Measurements from ENCODE around the gene ZBTB48. TPM values are rescaled to one million over a fixed set of nuclear protein-coding genes. Genes with fewer than 3 reads are reported as not detected.

Gene ZBTB48
- total and polyA plus RNA-seq, 8 donors = 22.6 to 139 (median 47.3) TPM

DNA sequence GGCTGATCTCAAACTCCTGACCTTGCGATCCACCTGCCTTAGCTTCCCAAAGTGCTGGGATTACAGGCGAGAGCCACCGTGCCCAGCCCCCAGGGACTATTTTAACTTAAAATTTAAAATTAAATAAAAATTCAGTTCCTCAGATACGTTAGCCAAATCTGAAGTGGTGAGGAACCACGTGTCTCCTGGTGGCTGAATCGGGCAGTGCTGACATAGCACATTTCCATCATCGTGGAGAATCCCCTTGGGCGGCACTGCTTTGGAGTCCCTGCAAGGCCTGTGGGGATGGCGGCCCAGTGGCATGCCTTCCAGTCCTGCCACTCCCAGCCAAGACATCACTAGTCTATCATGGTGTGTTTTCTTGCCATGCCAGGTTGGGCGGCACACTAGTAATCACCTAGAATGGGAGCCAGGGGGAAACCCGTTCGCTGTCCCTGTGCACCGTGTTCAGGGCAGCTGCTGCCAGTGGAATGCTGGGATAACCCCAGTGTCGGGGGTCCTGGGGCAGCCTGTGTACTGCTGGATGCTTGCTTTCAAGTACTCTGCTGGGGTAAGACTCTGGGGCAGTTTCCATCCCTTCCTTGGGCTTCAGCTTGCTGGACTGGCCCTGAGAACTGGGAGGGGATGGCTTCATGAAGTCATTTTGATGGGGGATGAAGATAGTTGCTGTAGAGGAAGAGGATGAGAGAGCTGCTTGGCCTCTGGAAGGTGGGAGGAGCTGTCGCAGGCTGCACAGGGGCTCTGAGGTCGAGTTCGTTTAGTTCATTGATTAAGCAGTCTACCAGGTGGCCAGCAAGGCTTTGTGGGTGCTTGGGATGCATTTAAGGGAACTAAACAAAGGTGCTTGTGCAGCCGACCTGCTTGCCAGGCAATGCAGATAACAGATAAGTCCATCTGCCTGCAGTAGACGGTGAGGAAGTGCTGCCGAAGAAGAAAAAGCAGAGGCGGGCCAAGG lies 4.6 kb downstream of the ZBTB48 start:
- H3K27ac ChIP-seq = no peak overlapping the region
- H3K36me3 ChIP-seq = peaks cover 12 to 37% (median 32%) of the 10 kb centered on the region in 4 donors

DNA sequence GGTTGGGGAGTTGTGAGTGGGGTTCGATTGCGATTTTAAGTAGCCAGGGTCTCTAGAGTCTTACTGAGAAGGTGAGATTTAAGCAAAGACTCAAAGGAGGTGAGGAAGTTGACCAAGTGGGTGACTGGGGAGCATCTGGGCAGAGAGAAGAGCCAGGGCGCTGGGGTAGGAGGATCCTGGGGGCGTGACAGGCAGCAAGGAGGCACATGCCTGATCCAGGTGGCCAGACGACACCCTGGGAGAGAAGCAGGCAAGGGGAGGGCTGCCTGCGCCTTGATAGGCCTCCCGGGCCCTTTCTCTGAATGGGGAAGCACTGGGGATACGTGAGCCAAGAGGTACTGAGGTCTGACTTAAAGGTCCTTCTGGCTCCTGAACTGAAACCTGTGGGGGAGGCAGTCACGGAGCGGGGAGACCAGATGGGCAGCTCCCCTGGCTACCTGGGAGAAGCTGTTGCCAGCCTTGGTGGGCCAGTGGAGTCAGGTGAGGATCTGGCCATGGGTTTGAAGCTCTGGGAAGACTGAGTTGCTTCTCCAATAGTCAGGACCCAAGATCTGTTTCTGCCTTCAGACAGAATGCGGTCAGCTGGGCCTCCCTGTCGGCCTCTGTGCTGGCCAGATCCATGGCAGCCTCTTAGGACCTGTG lies 5.4 kb downstream of the ZBTB48 start:
- peaks cover 19 to 45% (median 40%) of the 10 kb centered on the region in 4 donors for H3K36me3 ChIP-seq
- DNase-seq = no peak
- peaks cover 43 to 89% (median 73%) of the 10 kb centered on the region in 4 donors for H3K4me1 ChIP-seq
- WGBS, 5 donors = 69 to 86% (median 80%) methylated on average over 11 to 12 of the region's 12 CpGs
- intact Hi-C loops (cut with DNase I; ENCODE audit: low total_unique reads) = no loop called here
- TF ChIP-seq, protein P1, sequence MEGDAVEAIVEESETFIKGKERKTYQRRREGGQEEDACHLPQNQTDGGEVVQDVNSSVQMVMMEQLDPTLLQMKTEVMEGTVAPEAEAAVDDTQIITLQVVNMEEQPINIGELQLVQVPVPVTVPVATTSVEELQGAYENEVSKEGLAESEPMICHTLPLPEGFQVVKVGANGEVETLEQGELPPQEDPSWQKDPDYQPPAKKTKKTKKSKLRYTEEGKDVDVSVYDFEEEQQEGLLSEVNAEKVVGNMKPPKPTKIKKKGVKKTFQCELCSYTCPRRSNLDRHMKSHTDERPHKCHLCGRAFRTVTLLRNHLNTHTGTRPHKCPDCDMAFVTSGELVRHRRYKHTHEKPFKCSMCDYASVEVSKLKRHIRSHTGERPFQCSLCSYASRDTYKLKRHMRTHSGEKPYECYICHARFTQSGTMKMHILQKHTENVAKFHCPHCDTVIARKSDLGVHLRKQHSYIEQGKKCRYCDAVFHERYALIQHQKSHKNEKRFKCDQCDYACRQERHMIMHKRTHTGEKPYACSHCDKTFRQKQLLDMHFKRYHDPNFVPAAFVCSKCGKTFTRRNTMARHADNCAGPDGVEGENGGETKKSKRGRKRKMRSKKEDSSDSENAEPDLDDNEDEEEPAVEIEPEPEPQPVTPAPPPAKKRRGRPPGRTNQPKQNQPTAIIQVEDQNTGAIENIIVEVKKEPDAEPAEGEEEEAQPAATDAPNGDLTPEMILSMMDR (IDR thresholded peaks at IDR 0.05) = peak in 1 of 7 experiments; percentile 5
- TF ChIP-seq EP300 (IDR thresholded peaks at IDR 0.05) = no peak
- H3K27ac ChIP-seq = peak overlapping the region in 1 of 5 donors; percentile 25
- H3K9me3 ChIP-seq = no peaks in the 10 kb centered on the region
- no peaks in the 10 kb centered on the region for H3K27me3 ChIP-seq
- H3K4me3 ChIP-seq = no peak overlapping the region

More for the DNA sequence above, 4.6 kb downstream of the ZBTB48 start:
- H3K4me3 ChIP-seq = no peak overlapping the region
- WGBS, 5 donors = 71 to 78% (median 76%) methylated on average over 20 to 21 of the region's 21 CpGs
- no peaks in the 10 kb centered on the region for H3K27me3 ChIP-seq
- no peaks in the 10 kb centered on the region for H3K9me3 ChIP-seq
- TF ChIP-seq EP300 (IDR thresholded peaks at IDR 0.05) (no peak), POLR2AphosphoS5 (IDR thresholded peaks at IDR 0.05) (no peak), POLR2A (IDR thresholded peaks at IDR 0.05) (no peak)
- TF ChIP-seq, protein P1 (IDR thresholded peaks at IDR 0.05) = no peak
- no peak for DNase-seq
- intact Hi-C loops (cut with DNase I; ENCODE audit: low total_unique reads) = no loop called here
- peaks cover 44 to 88% (median 75%) of the 10 kb centered on the region in 4 donors for H3K4me1 ChIP-seq

DNA sequence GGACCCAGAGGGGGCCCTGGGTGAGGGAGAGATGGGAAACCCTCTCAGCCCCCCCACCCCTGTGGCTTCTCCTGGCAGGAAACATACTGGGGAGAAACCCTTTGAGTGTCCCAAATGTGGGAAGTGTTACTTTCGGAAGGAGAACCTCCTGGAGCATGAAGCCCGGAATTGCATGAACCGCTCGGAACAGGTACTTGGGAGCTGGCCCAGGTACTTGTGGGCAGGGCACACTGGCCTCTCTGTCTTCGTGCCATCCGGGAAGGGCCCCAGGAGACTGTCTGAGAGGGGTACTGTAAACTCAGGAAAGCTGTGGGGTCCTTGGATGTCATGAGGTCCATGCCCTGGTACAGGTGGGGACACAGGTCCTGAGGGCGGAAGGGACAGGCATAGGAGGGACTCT lies 6.0 kb downstream of the ZBTB48 start:
- H3K36me3 ChIP-seq = peaks cover 24 to 52% (median 46%) of the 10 kb centered on the region in 4 donors
- no peak overlapping the region for H3K4me3 ChIP-seq
- peaks cover 38 to 89% (median 67%) of the 10 kb centered on the region in 4 donors for H3K4me1 ChIP-seq
- no peaks in the 10 kb centered on the region for H3K27me3 ChIP-seq
- TF ChIP-seq POLR2A (IDR thresholded peaks at IDR 0.05) = no peak
- TF ChIP-seq POLR2AphosphoS5 (IDR thresholded peaks at IDR 0.05) = no peak
- TF ChIP-seq EP300 (IDR thresholded peaks at IDR 0.05) = no peak
- TF ChIP-seq, protein P1 (IDR thresholded peaks at IDR 0.05) = no peak
- H3K27ac ChIP-seq = peak overlapping the region in 2 of 5 donors; percentile 49 to 51
- WGBS, 5 donors = 57 to 89% (median 79%) methylated on average over 4 to 7 of the region's 7 CpGs
- intact Hi-C loops (cut with DNase I; ENCODE audit: low total_unique reads) = no loop called here
- H3K9me3 ChIP-seq = no peaks in the 10 kb centered on the region
- no peak for DNase-seq

DNA sequence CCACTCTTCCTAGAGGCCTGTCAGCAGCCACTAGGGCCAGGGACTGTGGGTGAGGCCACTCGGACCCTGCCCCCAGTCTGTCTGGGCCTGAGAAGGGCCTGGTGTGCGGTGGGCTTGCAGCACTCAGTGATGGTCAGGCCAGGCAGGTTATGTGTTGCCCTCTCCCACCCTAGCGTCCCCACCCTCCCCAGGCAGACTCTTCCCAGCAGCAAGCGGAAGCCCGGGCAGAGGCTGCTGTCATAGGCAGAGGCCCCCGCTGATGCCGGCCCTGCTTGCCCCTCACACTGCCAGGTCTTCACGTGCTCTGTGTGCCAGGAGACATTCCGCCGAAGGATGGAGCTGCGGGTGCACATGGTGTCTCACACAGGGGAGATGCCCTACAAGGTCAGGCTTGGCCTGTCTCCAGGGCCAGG lies 6.6 kb downstream of the ZBTB48 start:
- DNase-seq = no peak
- Histone ChIP-seq H3K4me3 (no peak overlapping the region), H3K4me1 (peaks cover 33 to 89% (median 65%) of the 10 kb centered on the region in 4 donors), H3K36me3 (peaks cover 24 to 57% (median 52%) of the 10 kb centered on the region in 4 donors), H3K27ac (peak overlapping the region in 2 of 5 donors; percentile 49 to 51), H3K9me3 (no peaks in the 10 kb centered on the region), H3K27me3 (no peaks in the 10 kb centered on the region)
- TF ChIP-seq POLR2AphosphoS5 (IDR thresholded peaks at IDR 0.05) = no peak
- TF ChIP-seq, protein P1 (IDR thresholded peaks at IDR 0.05) = no peak
- TF ChIP-seq POLR2A (IDR thresholded peaks at IDR 0.05) = no peak
- no peak for TF ChIP-seq EP300 (IDR thresholded peaks at IDR 0.05)
- intact Hi-C loops (cut with DNase I; ENCODE audit: low total_unique reads) = no loop called here
- 83 to 93% (median 88%) methylated on average over 10 to 11 of the region's 11 CpGs for WGBS, 5 donors

All from stomach (tissue), 9 donors.